ENCODE measurements around the gene SPTB.

SPTB gene

DNA sequence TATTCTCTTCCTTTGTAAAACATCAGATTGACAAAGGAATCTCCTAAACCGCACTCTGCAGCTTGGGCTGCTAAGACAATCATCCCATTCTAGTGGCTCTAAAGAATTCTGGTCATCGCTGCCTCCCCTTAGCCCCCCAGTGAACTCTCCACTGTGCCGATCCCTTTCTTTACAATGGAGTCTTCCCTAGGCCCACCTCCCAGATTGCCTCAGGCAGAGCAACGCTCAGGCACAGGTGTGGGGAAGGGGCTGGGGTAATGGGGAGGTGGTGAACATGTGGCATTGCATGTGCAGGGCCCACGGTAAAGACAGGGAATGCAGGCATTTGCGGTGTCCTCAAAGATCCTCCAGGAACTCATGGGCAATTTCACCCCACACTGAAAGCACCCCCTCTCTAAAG, 89.2 kb downstream of the SPTB start:
- DNase-seq (ENCODE audit: low read depth, low spot score) = no peak

DNA sequence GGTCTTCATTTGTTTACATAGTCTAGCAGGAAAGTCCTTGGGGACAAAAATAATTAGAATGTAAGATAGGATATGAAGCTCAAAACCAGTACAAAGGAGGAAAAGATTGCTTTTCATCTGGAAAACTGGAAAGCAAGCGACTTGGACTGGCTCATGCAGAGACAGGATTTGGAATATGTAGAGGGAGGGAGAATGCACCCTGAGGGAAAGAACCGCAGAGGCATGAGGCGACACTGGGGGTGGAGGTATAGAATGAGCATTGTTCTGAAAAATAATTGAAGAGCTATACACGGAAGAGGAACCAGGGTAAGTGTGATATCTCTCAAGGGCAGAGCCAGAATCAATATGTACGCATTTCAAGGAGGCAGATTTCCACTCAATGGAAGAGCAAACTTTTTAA, 90.0 kb downstream of the SPTB start:
- DNase-seq (ENCODE audit: low read depth, low spot score) = no peak

DNA sequence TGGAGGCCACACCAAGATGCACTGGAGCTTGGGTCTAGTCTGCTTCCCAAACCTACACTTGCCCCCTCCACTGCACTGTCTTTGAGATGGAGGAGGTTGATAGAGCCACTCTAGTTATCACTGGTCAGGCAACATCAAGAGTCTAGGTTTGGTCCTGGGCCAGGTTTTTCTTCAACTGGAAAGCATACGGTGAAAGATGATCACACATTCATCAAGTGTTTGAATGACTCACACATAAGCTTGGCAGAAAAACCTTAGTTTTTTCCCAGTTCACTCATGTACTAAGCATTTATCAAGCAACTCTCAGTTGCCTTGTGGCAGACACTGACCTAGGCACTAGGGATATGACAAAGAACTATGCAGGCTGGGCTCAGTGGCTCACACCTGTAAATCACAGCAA, 91.0 kb downstream of the SPTB start:
- DNase-seq (ENCODE audit: low read depth, low spot score) = no peak

DNA sequence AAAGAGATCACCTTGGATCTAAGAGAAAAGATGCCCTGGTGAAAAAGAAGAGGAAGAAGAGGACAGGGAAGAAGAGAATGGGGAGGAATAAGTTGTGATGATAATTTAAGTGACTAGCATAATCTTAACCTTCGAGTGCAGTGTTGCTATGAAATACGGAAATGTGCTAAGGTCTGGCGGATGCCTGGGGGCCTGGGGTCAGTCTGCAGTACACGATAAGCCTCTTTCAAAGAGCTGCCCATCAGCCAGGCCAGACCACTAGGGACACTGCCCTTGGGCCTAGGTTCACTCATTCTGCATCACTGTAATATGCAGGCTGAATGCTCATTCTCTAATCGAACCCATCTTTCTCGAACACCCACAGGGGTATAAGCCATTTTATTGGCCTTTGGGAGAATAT, 92.1 kb downstream of the SPTB start:
- DNase-seq (ENCODE audit: low read depth, low spot score) = no peak

DNA sequence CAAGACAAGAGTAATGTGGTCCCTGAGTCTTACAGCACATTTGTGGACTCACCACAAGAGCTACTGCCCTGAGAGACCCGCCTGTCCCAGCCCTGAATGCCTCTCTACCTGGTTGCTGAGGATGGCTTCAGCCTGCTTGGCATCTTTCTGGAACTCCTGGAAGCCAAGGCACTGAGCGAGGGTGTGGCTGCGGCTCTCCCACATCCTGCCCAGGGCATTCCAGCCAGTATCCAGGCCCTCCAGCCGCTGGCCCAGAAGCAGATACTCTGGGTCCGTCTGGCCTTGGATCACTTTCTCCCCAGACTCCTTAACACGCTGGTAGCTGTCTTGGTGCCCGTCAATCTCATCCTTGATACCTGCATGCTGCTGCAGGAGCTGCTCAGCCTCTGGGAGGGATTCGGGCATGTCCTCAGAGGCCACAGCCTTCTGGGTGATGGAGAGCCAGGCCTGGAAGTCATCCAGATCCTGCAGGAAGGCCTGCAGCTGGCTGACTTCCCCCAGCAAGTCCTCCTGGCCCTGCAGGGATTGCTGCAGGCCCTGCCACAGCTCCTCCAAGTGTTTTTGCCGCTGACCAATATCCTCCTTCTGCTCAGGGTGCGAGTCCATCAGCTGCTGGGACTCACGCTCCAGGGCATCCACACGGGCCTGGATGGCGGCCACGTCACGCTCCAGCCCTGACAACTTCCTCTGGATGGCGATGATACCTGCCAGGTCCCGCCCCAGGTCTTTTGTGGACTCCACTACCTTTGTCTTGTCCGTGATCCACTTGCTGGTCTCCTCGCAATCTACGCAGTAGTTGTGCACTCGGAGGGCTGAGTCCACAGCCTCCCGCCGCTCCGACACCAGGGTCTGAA, 93.2 kb downstream of the SPTB start:
- no peak for DNase-seq (ENCODE audit: low read depth, low spot score)

DNA sequence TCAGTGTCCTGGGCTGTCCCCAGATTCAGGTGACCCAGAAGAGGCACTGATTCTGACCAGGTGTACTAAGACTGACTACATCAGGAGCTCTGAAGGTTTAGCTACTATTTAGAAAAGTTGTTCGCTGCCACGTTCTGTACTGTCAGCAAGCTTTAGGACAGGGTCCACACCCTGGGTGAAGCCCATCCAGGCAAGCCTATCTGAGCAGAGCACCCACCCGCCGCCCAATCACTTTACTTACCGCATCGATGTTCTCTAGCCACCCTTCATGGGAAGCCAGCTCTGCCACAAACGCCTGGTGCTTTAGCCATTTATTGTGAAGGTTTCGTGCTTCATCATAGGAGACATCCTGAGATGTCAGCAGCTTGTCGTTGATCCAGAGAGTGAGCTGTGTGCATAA, 95.7 kb downstream of the SPTB start:
- DNase-seq (ENCODE audit: low read depth, low spot score) = no peak

DNA sequence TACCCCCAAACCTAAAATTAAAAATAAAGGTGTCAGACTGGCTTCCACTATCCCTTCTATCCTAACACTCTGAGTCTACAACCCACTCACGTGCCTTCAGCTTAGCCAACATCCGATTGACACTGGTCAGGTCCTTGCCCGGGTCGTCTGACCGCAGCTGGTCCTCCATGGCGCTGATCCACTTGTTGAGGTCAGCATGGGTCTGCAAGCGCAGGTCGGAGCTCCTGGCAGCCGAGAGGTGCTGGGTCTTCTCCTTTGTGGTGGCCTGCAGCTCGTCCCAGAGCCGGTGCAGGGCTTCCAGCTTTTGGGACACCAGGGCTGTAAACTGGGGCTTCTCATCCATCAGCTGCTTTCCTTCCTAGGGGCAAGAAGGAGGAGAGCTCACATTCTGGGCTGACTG, 97.5 kb downstream of the SPTB start:
- DNase-seq (ENCODE audit: low read depth, low spot score) = no peak

DNA sequence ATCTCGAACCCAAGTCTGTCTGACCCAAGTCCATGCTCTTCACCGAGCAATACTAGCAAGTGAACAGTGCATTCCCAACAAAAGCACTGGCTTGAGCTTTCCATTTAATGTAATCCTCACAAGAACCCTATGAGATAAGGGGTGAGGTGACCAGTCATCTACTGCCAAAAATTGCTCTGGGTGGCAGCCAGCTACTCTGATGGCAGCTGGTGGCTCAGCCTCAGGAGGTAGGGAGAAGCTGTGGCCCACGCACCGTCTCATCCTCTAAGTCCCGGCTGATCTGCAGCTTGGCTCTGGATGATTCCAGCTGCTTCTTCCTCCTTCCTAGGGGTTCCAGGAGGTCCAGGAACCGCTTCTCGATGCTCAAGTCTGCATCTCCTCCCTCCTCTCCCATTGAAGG, 100.2 kb downstream of the SPTB start:
- no peak for DNase-seq (ENCODE audit: low read depth, low spot score)

DNA sequence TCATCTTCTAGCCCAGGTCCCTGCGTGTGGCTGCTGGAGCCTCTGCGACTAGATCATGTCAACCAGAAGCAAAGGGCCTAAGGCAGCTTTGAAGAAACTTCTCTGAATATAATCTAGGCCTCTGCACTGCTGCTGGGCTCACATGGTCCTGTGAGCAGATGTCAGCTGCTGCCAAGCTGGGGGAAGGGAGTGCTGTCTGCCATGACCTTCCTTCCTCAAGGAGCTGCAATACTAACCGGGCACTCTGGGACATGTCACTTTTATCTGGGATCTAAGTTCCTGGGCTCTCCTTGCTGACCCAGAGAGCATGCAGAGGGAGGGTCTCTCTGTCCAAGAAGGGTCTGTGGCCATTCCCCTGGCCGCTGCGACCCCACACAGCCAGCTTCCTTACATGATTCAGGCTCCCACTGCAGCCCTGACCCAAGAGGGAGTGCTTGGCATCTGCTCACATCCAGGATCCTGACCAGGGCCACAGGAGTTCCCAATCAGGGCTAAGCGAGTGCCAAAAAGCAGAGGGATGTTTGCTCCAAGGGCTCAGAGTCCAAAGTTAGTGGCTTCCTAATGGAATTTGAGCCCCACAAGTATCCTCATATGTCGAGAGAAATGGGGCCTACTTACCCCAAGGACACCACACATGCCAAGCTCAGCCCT, 101.5 kb downstream of the SPTB start:
- DNase-seq (ENCODE audit: low read depth, low spot score) = no peak

DNA sequence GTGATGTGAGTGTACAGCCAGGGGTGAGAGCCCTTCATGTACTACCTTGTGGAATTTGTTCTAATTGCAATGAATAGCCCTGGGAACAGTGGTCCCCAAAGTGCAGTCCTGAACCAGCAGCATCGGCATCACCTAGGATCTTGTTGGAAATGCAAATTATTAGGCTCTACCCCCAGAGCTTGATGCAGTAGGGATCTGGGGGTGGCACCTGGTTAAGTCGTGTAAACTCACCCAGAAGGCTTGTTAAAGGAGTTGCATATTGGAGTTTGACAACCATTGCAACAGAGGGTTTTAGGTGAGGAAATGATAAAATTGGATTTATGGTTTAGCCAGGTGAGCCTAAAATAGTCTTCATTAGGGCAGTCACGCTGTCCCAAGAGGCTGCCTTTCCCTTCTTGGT, 102.2 kb downstream of the SPTB start:
- DNase-seq (ENCODE audit: low read depth, low spot score) = no peak

DNA sequence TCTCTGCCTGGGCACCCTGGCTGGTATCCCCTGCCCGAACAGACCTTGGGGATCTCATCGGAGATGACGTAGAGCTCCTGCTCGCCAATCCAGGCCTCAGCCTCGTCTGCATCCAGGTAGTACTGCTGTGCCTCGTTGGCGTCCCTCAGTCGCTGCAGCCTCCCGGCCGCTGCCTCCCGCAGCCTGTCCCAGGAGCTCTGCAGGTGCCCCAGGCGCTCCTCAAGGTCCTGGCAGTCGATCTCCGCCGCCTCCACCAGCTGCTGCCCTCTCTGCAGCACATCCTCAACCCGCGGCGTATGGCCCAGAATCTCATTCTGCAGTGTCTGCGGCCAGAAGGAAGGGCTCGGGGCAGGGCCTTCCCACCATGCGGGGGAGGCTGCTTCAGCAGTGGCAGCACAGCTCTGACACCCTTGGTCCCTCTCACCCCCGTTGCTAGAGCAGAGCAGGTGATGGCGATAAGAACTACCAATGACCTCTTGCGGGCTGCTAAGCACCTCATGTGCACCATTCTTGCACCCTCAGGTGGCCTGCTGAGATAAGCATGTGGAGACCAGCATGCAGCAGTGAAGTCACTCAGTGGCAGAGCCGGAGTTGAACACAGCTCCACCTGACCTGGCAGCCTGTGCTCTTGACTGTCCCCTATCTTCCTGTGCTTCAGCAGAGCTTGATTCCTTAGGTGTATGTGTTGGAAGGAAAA, 104.5 kb downstream of the SPTB start:
- DNase-seq (ENCODE audit: low read depth, low spot score) = no peak

DNA sequence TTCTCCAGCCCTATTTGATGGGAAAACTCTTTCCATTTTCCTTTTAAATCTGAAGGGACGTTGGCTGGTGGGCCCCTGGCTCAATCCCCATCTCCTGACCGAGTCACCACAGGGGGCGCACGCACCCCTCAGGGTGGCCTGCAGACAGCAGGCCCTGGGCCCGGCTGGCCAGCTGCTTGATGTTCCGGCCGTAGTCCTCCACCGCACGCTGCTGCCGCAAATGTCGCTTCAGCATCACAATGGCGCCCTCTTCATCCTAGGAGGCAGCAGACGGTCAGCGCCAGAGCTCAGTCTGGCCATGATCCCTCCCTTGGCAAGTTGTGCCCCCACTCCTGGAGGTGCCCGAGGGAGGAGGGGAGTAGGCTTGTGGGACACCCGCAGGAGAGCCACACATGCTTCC, 105.4 kb downstream of the SPTB start:
- no peak for DNase-seq (ENCODE audit: low read depth, low spot score)

DNA sequence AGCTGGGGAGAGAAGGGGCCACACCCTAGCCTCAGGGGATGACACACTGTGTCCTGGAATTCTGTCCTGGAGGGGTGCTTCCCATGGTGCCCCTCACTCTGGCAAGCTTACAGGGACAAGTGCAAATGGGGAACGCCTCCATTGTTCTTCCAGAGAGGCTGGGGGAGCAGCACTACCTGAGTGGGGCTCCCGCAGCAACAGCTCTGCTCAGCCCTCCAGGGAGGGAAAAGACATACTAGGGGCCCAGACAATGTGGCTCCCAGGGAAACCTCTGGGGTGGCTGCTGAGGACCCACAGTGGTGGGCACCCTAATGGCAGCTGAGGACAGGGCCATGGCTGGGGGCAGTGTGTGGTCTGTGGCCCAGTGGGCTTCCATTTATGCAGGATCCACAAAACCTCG, 106.1 kb downstream of the SPTB start:
- no peak for DNase-seq (ENCODE audit: low read depth, low spot score)

DNA sequence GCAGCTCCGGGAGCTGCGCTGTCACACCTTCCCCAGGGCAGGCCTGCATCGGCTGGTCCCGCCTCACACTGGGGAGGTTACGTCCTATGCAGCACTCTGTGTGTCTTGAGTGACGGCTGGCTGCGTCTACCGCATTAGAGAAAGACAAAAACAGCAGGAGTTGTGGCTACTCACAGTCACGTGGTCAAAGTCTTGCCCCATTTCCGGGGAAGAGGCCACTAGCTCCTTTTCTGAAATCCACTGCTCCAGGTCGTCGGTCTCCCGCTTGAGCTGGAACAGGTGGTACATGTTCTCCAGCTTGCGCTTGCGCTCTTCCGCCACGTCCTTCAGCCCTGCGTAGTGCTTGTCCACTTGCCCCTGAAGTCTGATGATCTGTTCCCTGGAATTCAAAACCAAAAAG, 106.7 kb downstream of the SPTB start:
- no peak for DNase-seq (ENCODE audit: low read depth, low spot score)

DNA sequence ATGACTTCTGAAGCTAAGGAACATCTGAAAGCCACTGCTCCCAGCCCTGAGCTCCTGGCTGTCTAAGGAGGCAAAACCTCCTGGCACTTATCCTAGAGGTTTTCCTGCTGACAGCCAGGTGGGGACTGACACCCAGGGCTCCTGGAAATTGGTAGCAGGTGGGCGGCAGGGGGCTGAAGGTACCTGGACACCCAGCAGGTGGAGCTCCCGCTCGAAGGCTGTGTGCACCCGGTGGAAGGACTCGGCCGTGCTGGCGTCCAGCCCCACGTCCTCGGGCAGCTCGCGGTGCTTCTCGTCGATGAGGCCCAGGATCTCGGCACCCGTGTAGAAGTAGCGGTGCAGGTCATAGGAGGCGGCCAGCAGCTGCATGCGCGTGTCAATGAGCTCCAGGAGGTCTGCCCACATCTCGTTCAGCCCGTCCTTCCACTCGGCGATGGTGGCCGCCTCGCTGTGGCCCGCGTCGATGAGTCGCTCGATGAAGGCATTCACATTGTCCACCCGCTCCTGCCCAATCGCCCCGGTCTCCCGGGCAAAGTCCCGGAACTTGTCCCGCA, 107.2 kb downstream of the SPTB start:
- no peak for DNase-seq (ENCODE audit: low read depth, low spot score)

DNA sequence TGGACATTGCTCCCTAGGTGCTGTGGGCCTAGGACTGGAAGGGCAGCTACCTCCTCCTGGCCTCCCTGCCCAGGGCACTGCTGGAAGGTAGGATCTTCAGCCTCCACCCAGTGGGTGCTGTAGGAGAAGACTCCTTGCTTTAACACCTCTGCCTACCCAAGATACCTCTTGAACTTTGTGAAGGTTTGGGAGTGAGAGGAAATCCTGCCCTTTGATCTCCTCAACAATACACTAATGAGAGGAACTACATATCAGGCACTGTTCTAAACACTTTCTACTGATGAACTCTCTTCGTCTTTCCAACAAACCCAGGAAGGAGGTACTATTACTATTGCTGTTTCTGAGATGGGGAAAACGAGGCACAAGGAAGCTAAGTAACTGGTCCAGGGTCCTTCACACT, 108.5 kb downstream of the SPTB start:
- DNase-seq (ENCODE audit: low read depth, low spot score) = no peak

DNA sequence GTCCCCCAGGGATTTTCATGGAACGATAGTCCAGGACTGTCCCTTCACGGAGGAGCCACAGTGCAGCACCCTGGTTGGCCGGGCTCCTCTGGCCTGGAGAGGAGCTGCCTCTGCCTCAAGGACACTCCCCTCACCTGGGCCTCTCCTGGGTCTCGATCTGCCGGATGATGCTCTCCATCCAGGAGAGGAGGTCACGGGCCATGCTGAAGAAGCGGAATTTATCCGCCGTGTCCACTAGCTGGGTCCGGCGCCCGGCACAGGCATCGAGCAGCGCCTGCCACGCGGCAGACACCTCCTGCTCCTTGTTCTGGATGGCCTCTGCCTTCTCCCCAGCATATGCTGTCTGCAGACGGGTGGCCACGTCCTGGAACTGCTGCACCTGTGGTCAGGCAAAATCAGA, 109.0 kb downstream of the SPTB start:
- no peak for DNase-seq (ENCODE audit: low read depth, low spot score)

DNA sequence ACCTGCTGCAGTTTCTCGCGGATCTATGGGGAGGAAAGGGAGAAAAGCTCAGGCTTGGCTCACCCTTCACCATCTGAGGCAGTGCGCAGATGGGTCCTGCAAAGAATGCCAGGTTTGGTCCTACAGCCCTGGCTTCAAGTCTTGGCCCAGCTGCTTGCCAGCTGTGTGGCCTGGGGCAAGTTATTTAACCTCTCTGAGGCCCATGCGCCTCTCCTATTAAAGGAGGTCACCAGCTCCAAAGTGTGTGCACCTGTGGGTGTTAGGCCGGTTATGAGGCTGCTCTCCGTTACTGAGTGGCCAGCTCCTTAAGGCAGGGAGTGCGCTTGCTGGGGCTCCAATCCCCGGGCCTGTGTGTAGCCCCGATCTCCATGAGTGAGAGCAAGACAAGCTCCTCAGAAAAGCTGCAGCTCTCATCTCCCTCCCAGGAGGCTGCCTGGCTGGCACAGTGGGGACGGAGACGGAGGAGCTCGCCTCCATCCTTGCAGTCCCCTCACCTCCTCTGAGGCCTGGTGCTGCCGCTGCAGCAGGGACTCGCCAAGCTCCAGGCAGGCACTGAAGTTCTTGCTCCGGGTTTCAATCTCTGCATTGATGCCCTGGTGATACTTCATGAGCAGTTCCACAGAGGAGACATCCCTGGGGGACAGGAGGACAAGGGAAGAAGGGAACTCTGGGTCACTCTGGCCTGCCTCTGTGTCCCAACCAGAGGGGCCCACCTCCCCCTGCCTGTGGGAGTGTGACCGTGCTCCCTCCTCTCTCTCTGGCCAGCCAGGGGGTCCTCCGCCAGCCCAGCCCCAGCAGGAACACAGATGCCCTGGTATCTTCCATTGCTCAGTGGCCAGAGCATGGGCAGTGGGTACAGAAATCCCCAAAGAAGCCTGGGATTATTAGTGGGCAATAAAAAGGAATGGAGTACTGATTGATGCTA, 110.3 kb downstream of the SPTB start:
- DNase-seq (ENCODE audit: low read depth, low spot score) = no peak

DNA sequence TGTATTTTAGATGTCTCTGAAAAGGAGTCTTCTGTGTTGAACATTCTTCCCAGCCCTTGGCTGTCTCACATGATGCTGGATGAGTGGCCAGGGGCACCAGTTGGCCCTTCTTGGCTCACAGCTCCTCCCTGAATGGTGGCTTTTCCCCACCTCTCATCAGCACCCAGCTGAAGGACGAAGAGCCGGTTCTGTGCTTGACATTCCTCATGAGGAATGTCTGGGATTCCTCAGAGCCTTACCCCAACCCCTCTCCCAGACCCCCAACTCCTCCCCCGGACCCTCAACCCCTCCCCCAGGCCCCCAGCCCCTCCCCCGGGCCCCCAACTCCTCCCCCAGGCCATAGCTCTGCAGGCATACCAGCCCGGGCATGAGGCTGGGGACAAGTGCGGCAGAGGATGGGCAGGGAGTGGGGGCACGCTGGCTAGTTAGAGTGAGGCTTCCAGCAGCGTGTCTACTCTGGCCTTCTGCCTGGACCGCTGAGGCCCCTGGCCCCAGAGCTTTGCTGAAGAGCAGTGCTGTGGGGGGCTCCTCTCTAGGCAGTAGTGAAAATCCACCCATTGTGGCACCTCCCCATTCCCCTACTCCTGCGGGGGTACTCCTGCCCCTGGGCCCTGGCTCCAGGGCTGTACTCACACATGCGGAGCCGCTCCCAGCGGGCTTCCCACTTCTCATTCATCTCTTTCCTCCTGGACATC, 111.2 kb downstream of the SPTB start:
- no peak for DNase-seq (ENCODE audit: low read depth, low spot score)

DNA sequence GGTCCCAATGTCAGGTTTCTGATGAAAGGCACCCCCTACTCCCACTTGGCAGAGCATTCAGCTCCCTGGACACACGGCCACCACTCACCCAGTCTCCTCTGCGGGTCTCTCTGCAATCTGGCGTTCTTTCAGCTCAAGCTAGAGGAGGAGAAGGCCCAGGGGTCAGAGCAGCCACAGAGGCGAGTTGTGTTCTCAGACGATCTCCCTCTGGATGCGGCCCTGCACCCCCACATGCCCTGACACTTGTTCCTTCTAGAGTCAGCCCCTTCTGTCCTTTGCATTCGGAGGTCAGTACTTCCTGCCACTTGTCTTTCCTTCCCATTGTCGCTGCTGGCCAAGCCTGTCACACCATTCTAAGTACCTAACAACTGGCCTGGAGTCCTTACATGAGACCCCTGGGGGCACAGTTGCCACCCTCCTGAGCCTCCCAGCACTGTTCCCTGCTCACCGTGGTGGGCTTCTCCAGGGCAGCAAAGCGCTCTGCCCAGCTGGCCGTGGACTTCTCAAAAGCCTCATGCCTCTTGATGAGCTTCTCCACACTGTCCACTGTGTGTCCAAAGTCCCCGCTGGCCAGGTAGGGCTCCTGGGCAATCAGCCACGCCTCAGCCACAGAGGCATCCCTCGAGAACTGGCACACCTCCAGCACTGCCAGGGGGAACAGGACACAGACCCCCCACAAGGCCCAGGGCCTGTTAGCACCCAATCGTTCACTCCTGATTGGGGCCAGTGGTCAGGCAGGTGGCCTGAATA, 112.3 kb downstream of the SPTB start:
- DNase-seq (ENCODE audit: low read depth, low spot score) = no peak
